Keratinocyte (primary cell): ENCODE results near the gene LTBR.

Experiments used
- CTCF ChIP-seq, 3 experiments: IDR thresholded peaks in 1 of 3; conservative IDR thresholded peaks in 1 of 3; optimal IDR thresholded peaks in 1 of 3; 2 replicates in 2 of 3; 3 replicates in 1 of 3; pipeline versions ENCODE3 to v1.5.1; 2011; ENCODE audit warnings: low read length in 3 of 3, mild to moderate bottlenecking in 3 of 3, moderate library complexity in 2 of 3, control low read depth in 1 of 3, inconsistent platforms in 1 of 3; ENCODE audit not compliant: insufficient read depth in 2 of 3; ENCODE audit errors: extremely low read depth in 1 of 3
- EZH2 ChIP-seq: IDR thresholded peaks from one replicate; pipeline ENCODE4 v1.6.1; 2012; ENCODE audit warnings: inconsistent platforms, mild to moderate bottlenecking, low read length, moderate library complexity

- TF ChIP-seq CTCF (optimal IDR thresholded peaks at IDR 0.05 in 1 of 3, IDR thresholded peaks at IDR 0.05 in 1 of 3, conservative IDR thresholded peaks at IDR 0.05 in 1 of 3; ENCODE audit: extremely low read depth in 1 of 3, insufficient read depth in 2 of 3, low read length in 3 of 3) (peak in 2 of 3 experiments; percentile 47 to 72), EZH2 (no peak)
Observed at GRCh38 chr12:6355491-6356373, 28.2 kb upstream of the LTBR start.
